Hepatocyte (in vitro differentiated cells): ENCODE measurements around the gene TCF7. TPM values are rescaled to one million over a fixed set of nuclear protein-coding genes. Genes with fewer than 3 reads are reported as not detected.

ENCODE experiments used
- DNase-seq: peaks from one replicate; pipeline ENCODE4 v3.0.0-alpha.2; 2016; ENCODE audit warnings: low spot score
- H2AFZ ChIP-seq: fragments of 200-600 bp; sonication (generic); 2 replicates; pipeline ENCODE4 v1.6.0; 2016; ENCODE audit warnings: antibody characterized with exemption, mild to moderate bottlenecking
- H3K27ac ChIP-seq: fragments of 200-600 bp; sonication (generic); 2 replicates; pipeline ENCODE4 v1.5.1; 2016; ENCODE audit warnings: mild to moderate bottlenecking
- H3K27me3 ChIP-seq: fragments of 200-600 bp; sonication (generic); 2 replicates; pipeline ENCODE4 v1.6.1; 2016
- H3K36me3 ChIP-seq: fragments of 200-600 bp; sonication (generic); replicated peaks from 2 replicates; pipeline ENCODE4 v1.5.1; 2016; ENCODE audit warnings: low read depth; ENCODE audit not compliant: insufficient read depth
- H3K4me1 ChIP-seq: fragments of 200-600 bp; sonication (generic); 2 replicates; pipeline ENCODE4 v1.5.1; 2016; ENCODE audit warnings: mild to moderate bottlenecking, moderate library complexity; ENCODE audit not compliant: insufficient read depth
- H3K4me2 ChIP-seq: fragments of 200-600 bp; sonication (generic); 2 replicates; pipeline ENCODE4 v1.6.0; 2016
- H3K4me3 ChIP-seq: fragments of 200-600 bp; sonication (generic); 2 replicates; pipeline ENCODE4 v1.5.1; 2016; ENCODE audit warnings: mild to moderate bottlenecking
- H3K79me2 ChIP-seq: fragments of 200-600 bp; sonication (generic); 2 replicates; pipeline ENCODE4 v1.6.0; 2017; ENCODE audit warnings: mild to moderate bottlenecking
- H3K9me2 ChIP-seq: fragments of 200-600 bp; sonication (generic); replicated peaks from 2 replicates; pipeline ENCODE4 v1.6.0; 2017; ENCODE audit warnings: mild to moderate bottlenecking; ENCODE audit not compliant: insufficient read depth
- H3K9me3 ChIP-seq: fragments of 200-600 bp; sonication (generic); 2 replicates; pipeline ENCODE4 v1.5.1; 2016; ENCODE audit warnings: low read depth, mild to moderate bottlenecking
- H4K20me1 ChIP-seq: fragments of 200-600 bp; sonication (generic); 2 replicates; pipeline ENCODE4 v1.6.0; 2016; ENCODE audit warnings: mild to moderate bottlenecking; ENCODE audit not compliant: insufficient read depth, poor library complexity, severe bottlenecking
- EZH2 ChIP-seq: fragments of 200-600 bp; sonication (generic); IDR thresholded peaks from 2 replicates; pipeline ENCODE4 v1.6.1; 2016; ENCODE audit warnings: antibody characterized with exemption, mild to moderate bottlenecking, borderline replicate concordance
- EZH2phosphoT487 ChIP-seq: fragments of 200-600 bp; sonication (generic); IDR thresholded peaks from one replicate; pipeline ENCODE4 v1.6.1; 2018; ENCODE audit warnings: antibody characterized with exemption, mild to moderate bottlenecking, low read depth, moderate library complexity; ENCODE audit not compliant: unreplicated experiment, severe bottlenecking
- WGBS: methylation state at CpG from one replicate; pipeline ENCODE4 v1.1.6; 2016; ENCODE audit warnings: low lambda C conversion rate; ENCODE audit errors: missing lambda C conversion rate; 5-methylcytosine and 5-hydroxymethylcytosine counted together
- polyA plus RNA-seq: library from polyadenylated mRNA; unstranded; fragments of >200 nt; fragmentation: Nextera tagmentation; extraction: Ambion mirVana; gene quantifications from 2 replicates; pipeline ENCODE4 v1.2.1, GENCODE V29; 2016
- total RNA-seq: library from RNA; depleted of rRNA; stranded (reverse); fragments of >200 nt; gene quantifications from 2 replicates; pipeline ENCODE4 v1.2.3, GENCODE V29; 2014
- TF ChIP-seq, protein P1 (sequence below): fragments of 200-600 bp; sonication (generic); IDR thresholded peaks from 2 replicates; pipeline ENCODE4 v1.5.1; 2016; ENCODE audit warnings: antibody characterized with exemption, mild to moderate bottlenecking; ENCODE audit not compliant: poor library complexity

Gene TCF7
- total and polyA plus RNA-seq, 2 experiments from 2014 or later = 7.5 to 8.1 TPM

DNA sequence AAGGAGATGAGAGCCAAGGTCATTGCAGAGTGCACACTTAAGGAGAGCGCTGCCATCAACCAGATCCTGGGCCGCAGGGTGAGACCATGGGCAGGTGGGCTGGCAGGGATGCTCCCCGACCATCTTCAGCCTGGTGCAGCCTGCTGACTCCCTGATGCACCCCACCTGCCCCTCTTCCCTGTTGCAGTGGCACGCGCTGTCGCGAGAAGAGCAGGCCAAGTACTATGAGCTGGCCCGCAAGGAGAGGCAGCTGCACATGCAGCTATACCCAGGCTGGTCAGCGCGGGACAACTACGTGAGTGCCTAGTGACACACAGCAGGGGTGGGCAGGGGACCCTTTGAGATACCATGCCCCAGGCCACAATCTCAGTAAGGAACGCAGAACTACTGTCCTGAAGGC lies 28.3 kb downstream of the TCF7 start:
- no peak overlapping the region for H3K4me3 ChIP-seq
- no peak overlapping the region for H3K27ac ChIP-seq
- TF ChIP-seq, protein P1, sequence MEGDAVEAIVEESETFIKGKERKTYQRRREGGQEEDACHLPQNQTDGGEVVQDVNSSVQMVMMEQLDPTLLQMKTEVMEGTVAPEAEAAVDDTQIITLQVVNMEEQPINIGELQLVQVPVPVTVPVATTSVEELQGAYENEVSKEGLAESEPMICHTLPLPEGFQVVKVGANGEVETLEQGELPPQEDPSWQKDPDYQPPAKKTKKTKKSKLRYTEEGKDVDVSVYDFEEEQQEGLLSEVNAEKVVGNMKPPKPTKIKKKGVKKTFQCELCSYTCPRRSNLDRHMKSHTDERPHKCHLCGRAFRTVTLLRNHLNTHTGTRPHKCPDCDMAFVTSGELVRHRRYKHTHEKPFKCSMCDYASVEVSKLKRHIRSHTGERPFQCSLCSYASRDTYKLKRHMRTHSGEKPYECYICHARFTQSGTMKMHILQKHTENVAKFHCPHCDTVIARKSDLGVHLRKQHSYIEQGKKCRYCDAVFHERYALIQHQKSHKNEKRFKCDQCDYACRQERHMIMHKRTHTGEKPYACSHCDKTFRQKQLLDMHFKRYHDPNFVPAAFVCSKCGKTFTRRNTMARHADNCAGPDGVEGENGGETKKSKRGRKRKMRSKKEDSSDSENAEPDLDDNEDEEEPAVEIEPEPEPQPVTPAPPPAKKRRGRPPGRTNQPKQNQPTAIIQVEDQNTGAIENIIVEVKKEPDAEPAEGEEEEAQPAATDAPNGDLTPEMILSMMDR = no peak
- TF ChIP-seq EZH2phosphoT487 = no peak
- TF ChIP-seq EZH2 = no peak
- peaks cover 41% of the 10 kb centered on the region for H4K20me1 ChIP-seq
- peaks cover 19% of the 10 kb centered on the region for H3K4me1 ChIP-seq
- H3K9me3 ChIP-seq = no peaks in the 10 kb centered on the region
- no peak overlapping the region for H2AFZ ChIP-seq
- no peaks in the 10 kb centered on the region for H3K9me2 ChIP-seq
- no peaks in the 10 kb centered on the region for H3K36me3 ChIP-seq
- peaks cover 52% of the 10 kb centered on the region for H3K79me2 ChIP-seq
- DNase-seq = peak; percentile 3
- no peak overlapping the region for H3K4me2 ChIP-seq
- WGBS = 97% methylated on average over 12 of the region's 12 CpGs
- H3K27me3 ChIP-seq = no peaks in the 10 kb centered on the region

DNA sequence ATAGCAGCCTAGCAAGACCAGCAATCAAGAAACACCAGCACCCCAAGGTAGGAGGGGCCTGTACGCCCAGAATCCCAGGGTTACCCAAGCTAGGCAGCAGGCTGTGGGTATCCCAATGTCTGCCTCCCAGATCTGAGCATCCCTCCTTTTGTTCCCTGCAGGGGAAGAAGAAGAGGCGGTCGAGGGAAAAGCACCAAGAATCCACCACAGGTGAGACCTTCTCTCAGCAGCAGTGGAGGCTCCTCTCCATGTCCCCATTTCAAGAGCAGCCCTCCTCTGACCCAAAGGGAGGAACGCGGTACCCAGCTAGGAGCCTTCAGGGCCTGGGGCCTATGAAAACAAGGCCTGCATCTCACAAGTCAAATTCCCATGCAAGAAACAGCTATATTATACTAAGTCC lies 28.9 kb downstream of the TCF7 start:
- no peaks in the 10 kb centered on the region for H3K9me2 ChIP-seq
- H3K4me2 ChIP-seq = no peak overlapping the region
- H3K4me1 ChIP-seq = peaks cover 19% of the 10 kb centered on the region
- WGBS = 98% methylated on average over 5 of the region's 5 CpGs
- no peak overlapping the region for H2AFZ ChIP-seq
- no peak overlapping the region for H3K27ac ChIP-seq
- H3K4me3 ChIP-seq = no peak overlapping the region
- TF ChIP-seq EZH2 = no peak
- no peaks in the 10 kb centered on the region for H3K36me3 ChIP-seq
- peaks cover 57% of the 10 kb centered on the region for H3K79me2 ChIP-seq
- DNase-seq = peak; percentile 2
- H3K27me3 ChIP-seq = no peaks in the 10 kb centered on the region
- peaks cover 41% of the 10 kb centered on the region for H4K20me1 ChIP-seq
- H3K9me3 ChIP-seq = no peaks in the 10 kb centered on the region

DNA sequence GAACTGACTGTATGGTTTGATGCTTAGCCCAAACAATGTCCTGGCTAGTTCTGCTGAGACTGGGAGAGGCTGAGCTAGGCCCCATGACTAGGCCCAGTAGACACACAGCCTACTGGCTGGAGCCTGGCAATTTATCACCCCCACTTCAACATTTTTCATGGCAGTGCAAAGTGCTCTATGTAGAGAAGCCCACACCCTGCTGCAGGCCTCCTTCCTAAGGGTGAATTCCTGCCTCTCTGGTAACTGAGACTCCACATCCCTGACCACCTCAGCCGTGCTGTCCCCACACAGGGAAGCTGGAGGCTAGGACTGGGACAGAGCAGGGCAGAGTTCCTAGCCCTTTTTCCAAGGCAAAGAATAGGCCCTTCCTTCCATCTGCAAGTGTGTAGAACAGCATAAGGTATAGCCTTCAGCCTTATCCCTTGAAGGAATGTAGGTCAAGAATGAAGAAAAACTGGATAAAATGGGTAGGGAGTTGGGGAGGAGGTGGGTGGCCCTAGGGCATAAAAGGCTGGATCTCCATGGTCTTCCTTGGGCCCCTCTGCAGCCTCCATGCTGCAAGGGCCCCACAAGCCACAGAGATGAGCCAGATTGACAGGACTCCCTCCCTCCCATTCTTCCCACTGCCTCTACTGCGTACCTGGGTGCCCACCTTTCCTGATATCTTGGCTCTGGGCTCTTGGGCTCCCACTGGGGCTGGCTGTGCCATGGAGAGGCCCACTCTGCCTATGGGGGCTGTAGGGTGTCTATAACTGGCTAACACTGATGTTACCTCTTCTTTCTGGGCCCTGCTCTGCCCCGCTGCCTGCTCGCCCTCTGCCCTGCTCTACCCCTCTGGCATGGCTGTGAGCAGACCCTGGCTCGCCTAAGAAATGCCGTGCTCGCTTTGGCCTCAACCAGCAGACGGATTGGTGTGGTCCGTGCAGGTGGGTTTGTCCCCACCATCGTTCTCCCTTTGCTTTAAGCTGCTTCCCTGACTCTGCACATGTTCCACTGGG lies 29.8 kb downstream of the TCF7 start:
- Histone ChIP-seq H4K20me1 (peaks cover 45% of the 10 kb centered on the region), H2AFZ (no peak overlapping the region), H3K27ac (no peak overlapping the region), H3K79me2 (peaks cover 65% of the 10 kb centered on the region), H3K27me3 (no peaks in the 10 kb centered on the region), H3K9me2 (no peaks in the 10 kb centered on the region), H3K9me3 (no peaks in the 10 kb centered on the region), H3K4me2 (no peak overlapping the region), H3K36me3 (no peaks in the 10 kb centered on the region), H3K4me3 (no peak overlapping the region), H3K4me1 (peaks cover 19% of the 10 kb centered on the region)
- TF ChIP-seq, protein P1 = no peak
- no peak for TF ChIP-seq EZH2phosphoT487
- TF ChIP-seq EZH2 = no peak
- WGBS = 89% methylated on average over 10 of the region's 10 CpGs
- DNase-seq = peak; percentile 2
